AG10803 (cell line): ENCODE measurements around the gene TIGD1.

Source experiments
- DNase-seq: peaks from one replicate; pipeline ENCODE4 v3.0.0; 2010; ENCODE audit warnings: low read depth
- H3K4me3 ChIP-seq: 2 replicates; pipeline ENCODE4 v1.5.1; 2011; ENCODE audit warnings: mild to moderate bottlenecking, low read length, control low read depth
- CTCF ChIP-seq: conservative IDR thresholded peaks from 2 replicates; pipeline ENCODE4 v1.5.1; 2011; ENCODE audit warnings: mild to moderate bottlenecking, low read length, control low read depth, inconsistent platforms

TIGD1 gene

GRCh38 chr2:232525791-232526371, 24.5 kb downstream of the TIGD1 start, which contains the start of gene CHRND:
CHRND (plus strand) TSS chr2:232526160; CDS start chr2:232526216, 56 bp downstream.
- DNase-seq, result no peak
- no peak within 1 kb of the TSS for H3K4me3 ChIP-seq
- no peak for TF ChIP-seq CTCF

- H3K4me3 ChIP-seq, result no peak overlapping the region
- no peak for DNase-seq
- TF ChIP-seq CTCF, result no peak
Observed at GRCh38 chr2:232525199-232525598, 25.2 kb downstream of the TIGD1 start.

GRCh38 chr2:232524771-232525170, 25.6 kb downstream of the TIGD1 start:
- DNase-seq, result no peak
- no peak for TF ChIP-seq CTCF
- no peak overlapping the region for H3K4me3 ChIP-seq

GRCh38 chr2:232523682-232524597, 26.4 kb downstream of the TIGD1 start:
- peak; percentile 13 for DNase-seq
- no peak for TF ChIP-seq CTCF
- no peak overlapping the region for H3K4me3 ChIP-seq

GRCh38 chr2:232523402-232523681, 27.0 kb downstream of the TIGD1 start:
- H3K4me3 ChIP-seq, result no peak overlapping the region
- no peak for TF ChIP-seq CTCF
- DNase-seq, result no peak

GRCh38 chr2:232522623-232523401, 27.5 kb downstream of the TIGD1 start:
- H3K4me3 ChIP-seq, result no peak overlapping the region
- TF ChIP-seq CTCF, result no peak
- no peak for DNase-seq
